HepG2 (cell line): Measurements from ENCODE around the gene SERTAD3. TPM values are rescaled to one million over a fixed set of nuclear protein-coding genes. Genes with fewer than 3 reads are reported as not detected.

Experiments
- AFF4 ChIP-seq: sonication (generic); formaldehyde crosslinking; IDR thresholded peaks from 2 replicates; pipeline ENCODE4 v1.4.0; 2020; ENCODE audit warnings: missing genetic modification reagents
- ATM ChIP-seq: fragments of 450-650 bp; IDR thresholded peaks from 2 replicates; pipeline ENCODE4 v1.7.1; 2017; ENCODE audit warnings: mild to moderate bottlenecking, borderline replicate concordance
- BCL6 ChIP-seq: IDR thresholded peaks from 2 replicates; pipeline ENCODE4 v1.6.1; 2016; ENCODE audit warnings: missing genetic modification reagents, missing compliant biosample characterization
- EHMT2 ChIP-seq: fragments of 200-600 bp; sonication (generic); IDR thresholded peaks from 2 replicates; pipeline ENCODE4 v1.7.0; 2017; ENCODE audit warnings: antibody characterized with exemption, low read depth, low read length, borderline replicate concordance
- HDAC1 ChIP-seq: sonication (generic); formaldehyde crosslinking; IDR thresholded peaks from 2 replicates; pipeline ENCODE4 v1.5.1; 2020; ENCODE audit warnings: mild to moderate bottlenecking, missing genetic modification reagents
- HES4 ChIP-seq: sonication (generic); formaldehyde crosslinking; IDR thresholded peaks from 2 replicates; pipeline ENCODE4 v1.9.0; 2021; ENCODE audit warnings: mild to moderate bottlenecking, missing genetic modification reagents, borderline replicate concordance
- NFRKB ChIP-seq: fragments of 450-650 bp; IDR thresholded peaks from 2 replicates; pipeline ENCODE4 v1.6.1; 2017
- NR0B2 ChIP-seq: sonication (generic); formaldehyde crosslinking; IDR thresholded peaks from 2 replicates; pipeline ENCODE4 v1.4.0; 2020; ENCODE audit warnings: mild to moderate bottlenecking, missing genetic modification reagents
- SALL1 ChIP-seq: sonication (generic); formaldehyde crosslinking; IDR thresholded peaks from 2 replicates; pipeline ENCODE4 v1.8.0; 2022; ENCODE audit warnings: mild to moderate bottlenecking, missing genetic modification reagents
- SP4 ChIP-seq: sonication (generic); formaldehyde crosslinking; IDR thresholded peaks from 2 replicates; pipeline ENCODE4 v1.8.1; 2023; ENCODE audit warnings: mild to moderate bottlenecking, missing genetic modification reagents
- ZBTB26 ChIP-seq: IDR thresholded peaks from 2 replicates; pipeline ENCODE4 v1.6.1; 2016; ENCODE audit warnings: missing compliant biosample characterization, missing genetic modification reagents, borderline replicate concordance
- ZFY ChIP-seq: sonication (generic); formaldehyde crosslinking; IDR thresholded peaks from 2 replicates; pipeline ENCODE4 v1.4.0; 2020; ENCODE audit warnings: missing genetic modification reagents
- ZNF468 ChIP-seq: sonication (generic); formaldehyde crosslinking; IDR thresholded peaks from 2 replicates; pipeline ENCODE4 v1.8.0; 2022; ENCODE audit warnings: mild to moderate bottlenecking, moderate library complexity, missing genetic modification reagents
- ZNF557 ChIP-seq: sonication (generic); formaldehyde crosslinking; IDR thresholded peaks from 2 replicates; pipeline ENCODE4 v1.4.0; 2020; ENCODE audit warnings: missing genetic modification reagents
- ZNF883 ChIP-seq: sonication (generic); formaldehyde crosslinking; IDR thresholded peaks from 2 replicates; pipeline ENCODE4 v1.5.1; 2020; ENCODE audit warnings: mild to moderate bottlenecking, missing genetic modification reagents; ENCODE audit errors: not compliant biosample characterization
- polyA plus RNA-seq, 8 experiments: library from polyadenylated mRNA; depleted of rRNA in 3 of 8; stranded (reverse) in 7 of 8; unstranded in 1 of 8; fragments of >200 nt; fragmentation: Illumina TruSeq in 4 of 8; extraction: Trizol in 4 of 8; gene quantifications; 2 replicates each; pipeline versions ENCODE4 v1.2.1 to v1.2.3, GENCODE V29; 2011 to 2016; ENCODE audit warnings: low read depth in 4 of 8, missing spikeins in 1 of 8, mixed read lengths in 1 of 8; ENCODE audit not compliant: insufficient read depth in 1 of 8
- total RNA-seq, 5 experiments: library from RNA; depleted of rRNA; stranded (reverse); fragments of >200 nt; fragmentation: Illumina TruSeq; extraction: Trizol; gene quantifications; 2 replicates each; pipeline ENCODE4 v1.2.3, GENCODE V29; 2016; ENCODE audit warnings: low read depth in 1 of 5
- TF ChIP-seq, protein P1 (sequence below): sonication (generic); formaldehyde crosslinking; IDR thresholded peaks from 2 replicates; pipeline ENCODE4 v1.5.1; 2020; ENCODE audit warnings: mild to moderate bottlenecking, missing genetic modification reagents, borderline replicate concordance
- TF ChIP-seq, protein P2 (sequence below): sonication (generic); formaldehyde crosslinking; IDR thresholded peaks from 2 replicates; pipeline ENCODE4 v1.5.0; 2020; ENCODE audit warnings: missing genetic modification reagents, mild to moderate bottlenecking, borderline replicate concordance

Gene SERTAD3
- total and polyA plus RNA-seq, 2 of the 13 experiments (the other 11 are each of a cell fraction or from before 2014, with no cell fraction given), result 9.6 to 16.9 TPM

DNA sequence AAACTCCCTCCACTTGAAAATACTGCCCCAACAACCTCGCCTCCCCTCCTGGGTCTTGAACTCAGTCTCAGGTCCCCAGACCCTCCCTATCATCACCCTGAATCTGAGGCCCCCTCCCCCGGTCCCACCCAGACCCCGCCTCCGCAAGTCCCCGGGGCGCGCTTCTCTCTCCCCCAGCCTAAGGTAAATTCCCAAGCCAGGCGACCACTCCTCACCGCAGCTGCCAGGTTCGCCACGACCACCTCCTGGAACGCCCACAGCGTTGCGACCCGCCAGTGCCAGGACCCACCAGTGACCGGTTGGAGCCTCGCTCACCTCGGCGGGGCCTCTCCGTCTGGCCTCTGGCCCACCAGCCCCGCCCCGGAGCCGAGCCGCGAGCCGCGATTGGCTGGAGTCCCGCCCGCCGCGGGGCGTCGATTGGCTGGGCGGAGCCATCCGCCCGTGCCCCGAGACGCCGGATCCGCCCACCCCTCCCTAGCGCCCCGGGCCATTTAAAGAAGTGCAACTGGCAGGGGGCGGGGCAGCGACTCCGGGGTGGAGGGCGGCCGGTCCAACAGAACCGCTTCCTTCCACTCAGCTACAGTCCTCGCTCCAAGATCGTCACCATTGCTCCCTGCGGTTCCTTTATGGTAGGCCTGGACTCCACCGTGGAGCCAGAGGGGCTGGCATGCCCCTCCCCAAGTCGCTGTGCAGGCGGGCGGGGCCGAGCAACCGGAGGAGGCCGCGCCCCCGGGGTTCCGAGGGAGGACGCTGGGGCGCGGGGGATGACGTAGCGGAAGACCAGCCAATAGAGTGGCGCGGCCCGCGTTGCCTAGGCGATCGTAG is at the start of gene SERTAD3 (continued):
- TF ChIP-seq, protein P1, sequence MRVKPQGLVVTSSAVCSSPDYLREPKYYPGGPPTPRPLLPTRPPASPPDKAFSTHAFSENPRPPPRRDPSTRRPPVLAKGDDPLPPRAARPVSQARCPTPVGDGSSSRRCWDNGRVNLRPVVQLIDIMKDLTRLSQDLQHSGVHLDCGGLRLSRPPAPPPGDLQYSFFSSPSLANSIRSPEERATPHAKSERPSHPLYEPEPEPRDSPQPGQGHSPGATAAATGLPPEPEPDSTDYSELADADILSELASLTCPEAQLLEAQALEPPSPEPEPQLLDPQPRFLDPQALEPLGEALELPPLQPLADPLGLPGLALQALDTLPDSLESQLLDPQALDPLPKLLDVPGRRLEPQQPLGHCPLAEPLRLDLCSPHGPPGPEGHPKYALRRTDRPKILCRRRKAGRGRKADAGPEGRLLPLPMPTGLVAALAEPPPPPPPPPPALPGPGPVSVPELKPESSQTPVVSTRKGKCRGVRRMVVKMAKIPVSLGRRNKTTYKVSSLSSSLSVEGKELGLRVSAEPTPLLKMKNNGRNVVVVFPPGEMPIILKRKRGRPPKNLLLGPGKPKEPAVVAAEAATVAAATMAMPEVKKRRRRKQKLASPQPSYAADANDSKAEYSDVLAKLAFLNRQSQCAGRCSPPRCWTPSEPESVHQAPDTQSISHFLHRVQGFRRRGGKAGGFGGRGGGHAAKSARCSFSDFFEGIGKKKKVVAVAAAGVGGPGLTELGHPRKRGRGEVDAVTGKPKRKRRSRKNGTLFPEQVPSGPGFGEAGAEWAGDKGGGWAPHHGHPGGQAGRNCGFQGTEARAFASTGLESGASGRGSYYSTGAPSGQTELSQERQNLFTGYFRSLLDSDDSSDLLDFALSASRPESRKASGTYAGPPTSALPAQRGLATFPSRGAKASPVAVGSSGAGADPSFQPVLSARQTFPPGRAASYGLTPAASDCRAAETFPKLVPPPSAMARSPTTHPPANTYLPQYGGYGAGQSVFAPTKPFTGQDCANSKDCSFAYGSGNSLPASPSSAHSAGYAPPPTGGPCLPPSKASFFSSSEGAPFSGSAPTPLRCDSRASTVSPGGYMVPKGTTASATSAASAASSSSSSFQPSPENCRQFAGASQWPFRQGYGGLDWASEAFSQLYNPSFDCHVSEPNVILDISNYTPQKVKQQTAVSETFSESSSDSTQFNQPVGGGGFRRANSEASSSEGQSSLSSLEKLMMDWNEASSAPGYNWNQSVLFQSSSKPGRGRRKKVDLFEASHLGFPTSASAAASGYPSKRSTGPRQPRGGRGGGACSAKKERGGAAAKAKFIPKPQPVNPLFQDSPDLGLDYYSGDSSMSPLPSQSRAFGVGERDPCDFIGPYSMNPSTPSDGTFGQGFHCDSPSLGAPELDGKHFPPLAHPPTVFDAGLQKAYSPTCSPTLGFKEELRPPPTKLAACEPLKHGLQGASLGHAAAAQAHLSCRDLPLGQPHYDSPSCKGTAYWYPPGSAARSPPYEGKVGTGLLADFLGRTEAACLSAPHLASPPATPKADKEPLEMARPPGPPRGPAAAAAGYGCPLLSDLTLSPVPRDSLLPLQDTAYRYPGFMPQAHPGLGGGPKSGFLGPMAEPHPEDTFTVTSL (CRISPR knock-in tag), result no peak
- no peak for TF ChIP-seq EHMT2
- no peak for TF ChIP-seq ZNF557 (CRISPR knock-in tag)
- TF ChIP-seq HDAC1 (CRISPR knock-in tag), result peak; percentile 93
- no peak for TF ChIP-seq ZBTB26 (CRISPR knock-in tag)
- TF ChIP-seq AFF4 (CRISPR knock-in tag), result no peak; the same call in 1 of the 2 replicates
- peak; percentile 91 for TF ChIP-seq SP4
- no peak for TF ChIP-seq NFRKB
- peak; percentile 77 for TF ChIP-seq ZFY (CRISPR knock-in tag)
- TF ChIP-seq SALL1 (CRISPR knock-in tag), result peak; percentile 69
- TF ChIP-seq ZNF883, result peak; percentile 77
- TF ChIP-seq HES4 (CRISPR knock-in tag), result peak; percentile 71
- TF ChIP-seq, protein P2, sequence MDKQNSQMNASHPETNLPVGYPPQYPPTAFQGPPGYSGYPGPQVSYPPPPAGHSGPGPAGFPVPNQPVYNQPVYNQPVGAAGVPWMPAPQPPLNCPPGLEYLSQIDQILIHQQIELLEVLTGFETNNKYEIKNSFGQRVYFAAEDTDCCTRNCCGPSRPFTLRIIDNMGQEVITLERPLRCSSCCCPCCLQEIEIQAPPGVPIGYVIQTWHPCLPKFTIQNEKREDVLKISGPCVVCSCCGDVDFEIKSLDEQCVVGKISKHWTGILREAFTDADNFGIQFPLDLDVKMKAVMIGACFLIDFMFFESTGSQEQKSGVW (CRISPR knock-in tag), result no peak
- no peak for TF ChIP-seq BCL6 (CRISPR knock-in tag)
- peak; percentile 71; the same call in 1 of the 2 replicates for TF ChIP-seq NR0B2 (CRISPR knock-in tag)
- TF ChIP-seq ATM, result no peak
- TF ChIP-seq ZNF468, result no peak
